Progenitor cell of endocrine pancreas (in vitro differentiated cells): Measurements from ENCODE around the gene MKRN1. TPM values are rescaled to one million over a fixed set of nuclear protein-coding genes. Genes with fewer than 3 reads are reported as not detected.
"Not testable (repeated sequence)": the region's sequence is repeated elsewhere in the genome, so short reads cannot be mapped to it uniquely, and the experiment has no call there.

Source experiments
- DNase-seq: peaks from one replicate; pipeline ENCODE4 v3.0.0; 2021; ENCODE audit warnings: low spot score; ENCODE audit not compliant: unreplicated experiment
- H3K27ac Mint-ChIP-seq: 2 replicates; pipeline ENCODE4 v1.8.0; 2021; ENCODE audit warnings: mild to moderate bottlenecking, moderate library complexity, mixed read lengths
- H3K27me3 Mint-ChIP-seq: 2 replicates; pipeline ENCODE4 v1.8.0; 2021; ENCODE audit warnings: mixed read lengths
- H3K36me3 Mint-ChIP-seq: 2 replicates; pipeline ENCODE4 v1.8.0; 2022; ENCODE audit warnings: mixed read lengths; ENCODE audit not compliant: insufficient read depth
- H3K4me1 Mint-ChIP-seq: 2 replicates; pipeline ENCODE4 v1.8.0; 2021; ENCODE audit warnings: low read depth, mixed read lengths
- H3K4me3 Mint-ChIP-seq: 2 replicates; pipeline ENCODE4 v1.8.0; 2021; ENCODE audit warnings: low read depth, mild to moderate bottlenecking, moderate library complexity, mixed read lengths
- H3K9me3 Mint-ChIP-seq: 2 replicates; pipeline ENCODE4 v1.8.0; 2021; ENCODE audit warnings: low read depth, mixed read lengths
- total RNA-seq: library from RNA; stranded (reverse); gene quantifications from 2 replicates; pipeline ENCODE4 v1.2.1, GENCODE V29; 2021
- TF ChIP-seq, protein P1 (sequence below): fragments of 200-600 bp; sonication (generic); IDR thresholded peaks from one replicate; pipeline ENCODE4 v1.5.0; 2021; ENCODE audit warnings: antibody characterized with exemption, mild to moderate bottlenecking; ENCODE audit not compliant: unreplicated experiment

MKRN1 gene
- total RNA-seq, 1 donor from 2014 or later = 99.4 TPM

DNA sequence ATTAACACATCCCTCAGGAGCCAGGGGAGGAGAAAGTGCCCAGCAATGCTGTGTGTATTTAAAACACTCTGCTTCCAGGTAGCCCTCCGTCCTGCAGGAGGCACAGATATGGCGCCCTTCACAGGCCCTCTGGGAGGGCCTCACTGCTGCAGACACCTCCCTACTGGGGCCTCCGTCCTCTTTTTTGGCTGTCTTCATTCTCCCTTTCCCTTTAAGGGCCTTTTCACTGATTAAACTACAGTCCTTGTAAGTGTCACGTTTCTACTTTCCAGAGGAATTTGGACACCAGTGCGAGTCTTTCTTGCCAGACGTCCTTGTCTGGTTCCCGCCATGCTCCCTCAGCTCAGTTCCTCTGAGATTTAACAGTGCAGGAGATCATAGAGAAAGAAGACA lies 39.7 kb upstream of the MKRN1 start:
- H3K4me1 Mint-ChIP-seq = peaks cover 1% of the 10 kb centered on the region
- H3K4me3 Mint-ChIP-seq = no peak overlapping the region
- DNase-seq = no peak
- H3K27me3 Mint-ChIP-seq = no peaks in the 10 kb centered on the region
- H3K36me3 Mint-ChIP-seq = peaks cover 18% of the 10 kb centered on the region
- no peak overlapping the region for H3K27ac Mint-ChIP-seq
- TF ChIP-seq, protein P1, sequence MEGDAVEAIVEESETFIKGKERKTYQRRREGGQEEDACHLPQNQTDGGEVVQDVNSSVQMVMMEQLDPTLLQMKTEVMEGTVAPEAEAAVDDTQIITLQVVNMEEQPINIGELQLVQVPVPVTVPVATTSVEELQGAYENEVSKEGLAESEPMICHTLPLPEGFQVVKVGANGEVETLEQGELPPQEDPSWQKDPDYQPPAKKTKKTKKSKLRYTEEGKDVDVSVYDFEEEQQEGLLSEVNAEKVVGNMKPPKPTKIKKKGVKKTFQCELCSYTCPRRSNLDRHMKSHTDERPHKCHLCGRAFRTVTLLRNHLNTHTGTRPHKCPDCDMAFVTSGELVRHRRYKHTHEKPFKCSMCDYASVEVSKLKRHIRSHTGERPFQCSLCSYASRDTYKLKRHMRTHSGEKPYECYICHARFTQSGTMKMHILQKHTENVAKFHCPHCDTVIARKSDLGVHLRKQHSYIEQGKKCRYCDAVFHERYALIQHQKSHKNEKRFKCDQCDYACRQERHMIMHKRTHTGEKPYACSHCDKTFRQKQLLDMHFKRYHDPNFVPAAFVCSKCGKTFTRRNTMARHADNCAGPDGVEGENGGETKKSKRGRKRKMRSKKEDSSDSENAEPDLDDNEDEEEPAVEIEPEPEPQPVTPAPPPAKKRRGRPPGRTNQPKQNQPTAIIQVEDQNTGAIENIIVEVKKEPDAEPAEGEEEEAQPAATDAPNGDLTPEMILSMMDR = no peak
- no peaks in the 10 kb centered on the region for H3K9me3 Mint-ChIP-seq

DNA sequence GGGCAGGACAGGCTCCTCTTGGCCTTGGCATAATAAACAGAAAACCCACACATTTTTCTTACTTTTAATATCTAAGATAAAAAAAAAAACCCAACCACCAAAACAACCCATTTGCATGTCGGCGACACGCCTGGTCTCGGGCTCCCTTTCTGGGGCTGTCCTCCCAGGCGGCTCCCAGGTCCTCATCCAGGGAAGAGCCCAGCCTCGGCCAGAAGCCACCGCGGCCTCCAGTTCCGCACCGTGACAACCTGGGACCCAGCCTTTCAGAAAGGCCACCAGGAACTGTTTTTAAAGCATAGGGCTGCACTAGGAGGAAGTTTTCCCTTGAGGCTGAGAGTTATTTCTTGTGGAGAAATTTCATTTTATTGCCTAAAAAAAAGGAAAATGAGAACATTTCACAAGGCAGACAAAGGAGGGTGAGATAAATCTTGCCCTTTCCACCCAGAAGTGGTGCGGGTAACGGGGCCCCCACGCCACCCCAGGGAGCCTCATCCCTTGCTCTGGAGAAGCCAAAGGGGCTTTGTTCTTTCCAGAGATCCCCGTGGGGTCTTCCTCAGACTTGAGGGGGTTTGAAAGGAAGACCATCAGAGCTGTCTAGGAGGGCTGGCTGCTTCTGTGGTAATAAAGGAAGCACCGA lies 39.2 kb upstream of the MKRN1 start:
- no peak overlapping the region for H3K27ac Mint-ChIP-seq
- H3K9me3 Mint-ChIP-seq = no peaks in the 10 kb centered on the region
- peaks cover 16% of the 10 kb centered on the region for H3K36me3 Mint-ChIP-seq
- TF ChIP-seq, protein P1 = no peak
- H3K4me3 Mint-ChIP-seq = no peak overlapping the region
- H3K27me3 Mint-ChIP-seq = no peaks in the 10 kb centered on the region
- H3K4me1 Mint-ChIP-seq = peaks cover 1% of the 10 kb centered on the region
- DNase-seq = no peak

DNA sequence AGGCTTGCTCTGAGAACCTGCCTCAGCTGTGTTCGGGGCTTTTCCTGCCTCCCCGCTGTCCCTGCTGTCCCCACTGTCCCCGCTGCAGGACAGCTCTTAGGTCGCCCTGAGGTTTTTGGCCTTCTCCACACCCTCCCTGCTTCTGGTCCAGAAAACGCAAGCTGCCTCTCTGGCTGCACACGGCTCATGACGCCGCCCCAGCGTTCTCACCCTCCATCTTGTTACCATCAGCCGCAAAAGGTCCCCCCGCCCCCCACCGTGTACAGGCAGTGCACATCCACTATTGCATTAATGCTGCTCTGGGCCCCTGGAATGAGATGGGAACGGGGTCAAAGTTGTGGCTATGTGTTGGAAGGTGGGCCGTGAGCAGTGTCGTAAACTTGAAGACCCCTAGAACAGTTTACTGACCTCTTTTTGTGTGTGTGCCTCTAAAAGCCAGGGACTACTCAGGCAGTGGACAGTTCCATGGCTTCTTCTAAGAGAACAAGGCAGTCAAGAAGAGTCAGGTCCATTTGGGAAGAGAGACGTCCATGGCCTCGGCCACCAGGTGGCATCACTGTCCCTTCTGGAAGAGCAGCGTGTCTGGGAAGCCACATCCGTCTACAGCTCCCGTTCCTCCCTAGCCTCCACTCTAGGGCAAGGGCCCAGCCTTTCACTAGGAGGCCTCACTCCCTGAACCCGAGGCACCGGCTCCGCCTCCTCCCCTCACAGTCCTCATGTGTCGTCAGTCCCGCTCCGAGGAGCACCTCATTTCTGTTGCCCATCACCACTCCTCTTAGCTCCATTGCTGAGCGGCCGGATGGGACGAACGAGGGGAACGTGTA lies 38.5 kb upstream of the MKRN1 start:
- Mint-ChIP-seq H3K4me1 (peaks cover 1% of the 10 kb centered on the region), H3K36me3 (peaks cover 14% of the 10 kb centered on the region), H3K27me3 (no peaks in the 10 kb centered on the region), H3K27ac (peak overlapping the region; percentile 35), H3K4me3 (no peak overlapping the region), H3K9me3 (no peaks in the 10 kb centered on the region)
- DNase-seq = peak; percentile 79
- TF ChIP-seq, protein P1 = peak; percentile 85

DNA sequence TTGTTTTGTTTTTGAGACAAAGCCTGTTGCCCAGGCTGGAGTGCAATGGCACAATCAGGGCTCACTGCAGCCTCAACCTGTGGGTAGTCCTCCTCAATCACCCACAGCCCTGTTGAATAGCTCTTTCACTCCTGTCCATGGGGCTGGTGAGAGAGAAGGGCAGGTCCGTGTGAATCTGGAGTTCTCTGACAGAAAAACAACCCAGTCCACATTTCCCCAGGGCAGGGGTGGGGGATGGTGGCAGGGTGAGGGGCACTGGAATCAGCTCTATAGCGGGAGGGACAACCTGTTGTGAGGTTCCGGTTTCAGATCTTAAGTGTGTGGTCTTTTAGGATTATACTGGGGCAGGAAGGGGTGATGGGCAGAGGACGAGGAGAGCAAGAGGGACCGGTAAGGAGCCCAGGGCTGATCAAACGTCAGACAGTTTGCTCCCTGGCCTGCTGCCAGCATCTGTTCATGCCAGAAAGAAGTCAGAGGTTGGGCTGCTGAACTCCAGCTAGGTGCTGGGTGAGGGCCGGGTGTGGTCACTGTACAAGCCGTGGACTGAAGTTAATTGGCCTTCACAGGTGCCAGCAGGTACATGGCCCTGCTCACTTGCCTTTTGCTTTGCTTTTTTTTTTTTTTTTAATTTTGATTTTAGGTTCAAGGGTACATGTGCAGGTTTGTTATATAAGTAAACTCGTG lies 33.2 kb upstream of the MKRN1 start:
- H3K27ac Mint-ChIP-seq = peak overlapping the region; percentile 83
- TF ChIP-seq, protein P1 = no peak
- peaks cover 11% of the 10 kb centered on the region for H3K4me1 Mint-ChIP-seq
- H3K9me3 Mint-ChIP-seq = peaks cover 3% of the 10 kb centered on the region
- H3K36me3 Mint-ChIP-seq = peaks cover under 1% of the 10 kb centered on the region
- H3K4me3 Mint-ChIP-seq = no peak overlapping the region
- no peaks in the 10 kb centered on the region for H3K27me3 Mint-ChIP-seq
- no peak for DNase-seq

DNA sequence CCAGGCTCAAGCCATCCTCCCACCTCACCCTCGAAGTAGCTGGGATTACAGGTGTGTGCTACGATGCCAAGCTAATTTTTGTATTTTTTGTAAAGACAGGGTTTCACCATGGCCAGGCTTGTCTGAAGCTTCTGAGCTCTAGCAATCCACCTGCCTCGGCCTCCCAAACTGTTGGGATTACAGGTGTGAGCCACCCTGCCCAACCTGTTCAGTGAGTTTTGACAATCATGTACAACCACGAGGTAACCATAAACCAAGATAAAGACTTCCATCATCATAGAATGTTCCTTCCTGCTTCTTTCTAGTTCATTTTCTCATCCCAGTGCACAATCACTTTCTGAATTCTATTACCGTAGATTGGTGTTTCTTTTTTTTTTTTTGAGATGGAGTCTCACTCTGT lies 30.5 kb upstream of the MKRN1 start:
- DNase-seq = no peak
- Mint-ChIP-seq H3K27ac (no peak overlapping the region), H3K4me3 (no peak overlapping the region), H3K27me3 (no peaks in the 10 kb centered on the region), H3K4me1 (peaks cover 14% of the 10 kb centered on the region), H3K36me3 (no peaks in the 10 kb centered on the region), H3K9me3 (peaks cover 3% of the 10 kb centered on the region)
- TF ChIP-seq, protein P1 = no peak

DNA sequence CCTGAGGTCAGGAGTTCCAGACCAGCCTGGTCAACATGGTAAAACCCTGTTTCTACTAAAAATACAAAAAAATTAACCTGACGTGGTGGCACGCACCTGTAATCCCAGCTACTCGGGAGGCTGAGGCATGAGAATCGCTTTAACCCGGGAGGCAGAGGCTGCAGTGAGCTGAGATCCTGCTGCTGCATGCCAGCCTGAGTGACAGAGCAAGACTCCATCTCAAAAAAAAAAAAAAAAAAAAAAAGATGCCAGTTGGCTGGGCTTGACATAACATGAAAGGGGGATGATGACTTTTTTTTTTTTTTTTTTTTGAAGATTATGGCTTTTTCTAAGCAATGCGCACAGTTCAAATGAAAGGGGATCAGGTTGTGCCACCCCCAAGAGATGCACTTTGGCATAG lies 28.3 kb upstream of the MKRN1 start:
- peaks cover 14% of the 10 kb centered on the region for H3K4me1 Mint-ChIP-seq
- H3K27me3 Mint-ChIP-seq, H3K36me3 Mint-ChIP-seq, H3K4me3 Mint-ChIP-seq, DNase-seq, H3K27ac Mint-ChIP-seq, H3K9me3 Mint-ChIP-seq: not testable (repeated sequence)
